Central memory CD4-positive, alpha-beta T cell (primary cell): Measurements from ENCODE around the gene PRSS56.

Source experiments
- DNase-seq: peaks from one replicate; pipeline ENCODE4 v3.0.0; 2022

PRSS56 gene

DNA sequence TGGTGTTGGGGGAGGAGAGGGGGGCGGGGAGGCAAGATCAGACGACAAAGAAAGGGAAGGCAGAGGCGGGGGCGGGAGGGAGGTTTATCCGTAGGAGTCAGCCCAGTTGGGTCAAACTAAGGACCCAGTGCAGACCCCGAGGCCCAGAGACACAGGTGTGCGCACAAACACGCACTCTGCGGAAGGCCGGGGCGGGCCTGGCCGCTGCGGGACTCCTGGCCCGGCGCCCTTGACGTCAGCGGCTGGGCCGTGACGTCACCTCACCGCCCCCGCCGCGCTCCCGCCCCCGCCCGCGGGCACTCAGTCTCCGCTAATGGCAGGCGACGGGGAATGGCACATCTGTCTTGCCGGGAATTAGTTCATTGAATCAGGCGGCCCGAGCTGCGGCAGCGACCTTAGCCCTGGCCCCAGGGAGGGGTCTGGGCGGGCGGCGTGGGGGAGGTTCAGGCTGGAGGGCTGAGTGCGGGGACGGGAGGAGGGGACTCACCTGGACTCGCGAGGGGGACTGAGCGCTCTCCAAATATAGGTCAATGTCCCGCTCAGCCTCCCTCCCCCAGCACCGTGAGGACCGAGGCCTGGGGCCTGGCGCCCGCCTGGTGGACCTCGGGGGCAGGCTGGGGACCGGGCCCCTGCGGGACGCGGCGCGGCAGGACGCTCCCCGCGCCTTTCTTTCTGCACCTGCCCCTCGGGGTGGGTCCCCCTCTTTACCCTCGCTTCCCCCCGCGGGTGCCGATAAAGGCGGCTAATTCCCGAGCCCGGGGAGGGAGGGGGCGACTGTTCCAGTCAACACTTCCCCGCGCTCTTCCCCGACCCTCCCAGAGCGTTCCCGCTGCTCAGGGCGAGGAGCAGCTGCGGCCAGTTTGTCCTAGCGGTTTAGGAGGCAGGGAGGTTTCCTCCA lies 17.0 kb upstream of the PRSS56 start:
- DNase-seq, result peak; percentile 63

DNA sequence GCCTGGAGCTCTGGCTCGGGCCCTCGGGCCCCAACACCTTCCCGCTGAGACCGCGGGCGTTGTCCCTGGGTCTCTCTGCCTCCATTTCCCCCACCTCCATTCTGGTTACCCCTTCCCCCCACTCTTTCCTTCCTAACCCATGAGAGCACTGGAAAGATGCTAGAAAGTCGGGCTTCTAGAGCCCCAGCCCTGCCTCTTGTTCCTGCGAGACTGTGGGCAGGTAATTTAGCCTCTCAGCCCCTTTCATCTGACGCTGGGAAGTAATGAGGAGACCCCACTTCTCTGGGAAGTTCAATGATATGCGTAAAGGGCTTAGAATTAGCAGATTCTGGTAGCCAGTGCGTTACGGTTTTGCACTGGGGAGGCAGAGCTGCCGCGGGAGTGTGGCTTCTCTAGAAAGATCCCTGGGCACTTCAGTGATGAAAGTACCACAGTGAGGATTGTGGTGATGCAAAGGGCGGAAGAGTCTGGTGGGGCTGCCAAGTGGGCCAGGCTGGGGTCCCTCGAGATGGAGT lies 16.3 kb upstream of the PRSS56 start:
- no peak for DNase-seq

DNA sequence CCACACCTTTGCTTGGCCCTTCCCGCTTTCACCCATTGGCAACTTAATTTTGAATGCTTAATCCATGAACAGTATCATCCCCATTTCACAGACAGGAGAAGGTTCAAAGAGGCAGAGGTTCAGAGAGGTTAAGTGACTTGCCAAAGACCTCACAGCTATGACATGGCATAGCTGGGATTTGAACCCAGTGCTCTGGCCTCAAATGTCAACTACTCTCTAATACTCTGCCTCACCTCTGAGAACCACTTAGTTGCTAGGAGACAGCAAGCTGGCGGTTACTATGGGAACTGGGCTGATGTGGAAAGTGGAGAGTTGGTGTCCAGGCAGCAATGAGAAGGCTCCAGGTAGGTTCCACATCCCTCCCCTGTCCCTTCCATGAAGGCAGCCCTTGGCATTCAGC lies 15.8 kb upstream of the PRSS56 start:
- no peak for DNase-seq

DNA sequence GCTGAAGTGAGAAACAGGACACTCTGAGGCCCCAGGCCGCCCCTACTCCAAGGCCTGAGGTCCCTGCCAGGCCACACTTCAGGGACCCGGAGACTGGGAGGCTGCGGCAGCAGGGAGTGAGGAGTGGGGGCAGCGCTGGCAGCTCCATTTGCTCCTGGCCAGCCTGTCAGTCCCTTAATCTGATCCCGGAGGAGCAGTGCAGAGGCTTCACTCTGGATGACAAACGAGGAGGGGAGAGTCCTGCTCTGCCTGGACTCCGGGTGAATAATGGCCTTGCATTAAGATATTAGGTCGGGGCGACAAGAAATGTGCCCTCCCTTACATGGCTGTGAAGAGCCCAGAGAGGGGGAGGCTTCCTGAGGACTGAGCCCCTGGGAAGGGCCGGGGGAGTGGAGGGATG lies 14.3 kb upstream of the PRSS56 start:
- DNase-seq, result no peak

DNA sequence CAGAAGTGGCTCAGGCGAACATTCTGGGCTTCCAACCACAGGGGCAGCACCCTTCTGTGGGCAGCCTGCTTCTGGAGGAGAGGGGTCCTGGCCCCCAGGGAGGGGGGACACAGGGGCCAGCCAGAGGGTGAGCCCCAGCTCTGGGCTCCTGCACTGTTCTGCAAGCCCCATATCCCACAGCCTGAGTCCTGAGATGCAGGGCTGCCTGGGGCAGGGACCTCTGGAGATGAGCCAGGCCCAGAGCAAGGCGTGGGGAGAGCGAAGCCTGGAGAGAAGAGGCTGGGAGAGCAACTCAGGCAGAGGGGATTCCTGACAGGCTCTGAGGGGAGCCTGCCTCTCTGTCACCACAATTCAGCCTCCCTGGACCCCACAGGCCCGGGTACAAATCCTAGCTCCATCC lies 13.5 kb upstream of the PRSS56 start:
- DNase-seq, result no peak

DNA sequence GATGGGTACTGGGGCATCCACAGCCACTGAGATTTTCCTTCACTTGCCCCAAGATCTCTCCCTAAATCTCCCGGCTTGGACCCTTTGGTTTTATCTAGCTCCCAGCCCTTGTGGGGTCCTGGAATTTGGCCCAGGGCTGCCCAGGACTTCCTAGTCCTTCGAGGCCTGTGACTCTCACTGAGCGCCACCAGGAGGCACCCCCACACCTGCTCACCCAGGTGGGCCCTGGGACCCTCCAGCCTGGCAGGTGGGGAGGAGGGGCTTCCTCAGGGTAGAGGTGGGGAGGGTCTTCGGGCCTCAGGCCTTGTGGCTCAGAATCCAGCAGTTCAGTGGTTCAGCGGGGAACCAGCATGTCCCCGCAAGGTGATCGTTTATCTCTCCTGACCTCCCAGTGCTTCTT lies 11.9 kb upstream of the PRSS56 start:
- no peak for DNase-seq

DNA sequence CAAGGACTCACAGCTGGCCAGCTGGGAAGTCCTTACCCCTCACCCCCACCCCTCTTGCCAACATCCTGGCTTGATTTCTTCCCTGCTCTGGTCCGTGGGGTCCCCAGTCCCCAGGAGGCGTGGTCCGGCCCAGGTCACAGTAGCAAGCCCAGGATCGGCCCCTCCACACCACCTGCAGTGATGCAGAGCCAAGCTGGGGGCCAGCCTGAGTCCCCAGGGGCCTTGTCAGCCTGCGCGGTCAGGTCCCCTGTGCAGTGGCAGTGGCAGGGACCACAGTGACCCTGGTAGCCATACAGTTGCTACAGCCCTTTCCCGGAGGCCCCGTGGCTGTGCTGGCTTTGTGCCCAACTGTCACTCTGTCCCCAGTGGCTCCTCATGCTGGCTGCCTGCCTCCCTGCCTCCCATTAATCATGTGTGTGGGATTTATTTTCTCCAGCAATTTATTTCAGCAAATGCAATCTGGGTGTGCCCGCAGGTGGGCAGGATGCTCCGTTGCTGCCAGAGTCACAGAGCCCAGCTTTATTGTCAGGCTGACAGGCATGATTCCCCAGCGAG lies 8.8 kb upstream of the PRSS56 start:
- DNase-seq, result no peak

DNA sequence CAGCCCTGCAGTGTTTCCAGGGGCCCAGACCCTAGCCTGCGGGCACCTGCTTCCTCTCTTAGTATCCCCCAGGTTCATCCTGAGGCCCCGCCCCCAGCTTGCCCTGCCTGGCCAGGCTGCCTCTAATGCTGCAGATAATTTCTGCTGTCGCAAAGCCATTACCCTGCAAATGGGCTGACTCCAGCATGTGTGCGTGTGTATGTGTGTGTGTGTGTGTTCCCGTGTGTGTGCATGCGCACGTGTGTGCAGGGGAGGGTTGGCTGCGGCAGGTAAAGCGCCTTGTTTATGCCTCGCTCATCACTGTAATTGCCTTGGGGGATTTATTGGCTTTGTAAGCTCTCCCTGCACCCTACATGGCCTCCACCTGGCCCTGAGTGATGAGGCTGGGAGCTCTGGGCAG lies 7.6 kb upstream of the PRSS56 start:
- DNase-seq, result no peak

DNA sequence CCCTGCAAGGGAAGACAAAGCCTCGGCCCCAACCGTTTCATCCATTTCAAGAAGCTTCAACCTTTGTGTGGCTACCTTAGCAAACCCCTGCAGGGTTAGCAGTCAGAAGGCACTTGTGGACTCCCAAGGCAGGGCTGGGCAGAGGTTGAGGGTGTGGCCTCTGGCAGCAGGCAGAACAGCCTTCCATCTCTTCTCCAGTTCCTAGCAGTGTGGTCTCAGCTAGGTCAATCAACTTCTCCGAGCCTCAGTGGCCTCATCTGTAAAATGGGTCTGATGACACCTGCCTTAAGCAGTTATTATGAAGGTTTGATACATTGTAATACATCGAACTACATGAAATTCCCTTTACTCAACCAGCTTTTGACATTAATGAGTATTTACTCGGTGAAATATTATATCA lies 6.8 kb upstream of the PRSS56 start:
- DNase-seq, result no peak

DNA sequence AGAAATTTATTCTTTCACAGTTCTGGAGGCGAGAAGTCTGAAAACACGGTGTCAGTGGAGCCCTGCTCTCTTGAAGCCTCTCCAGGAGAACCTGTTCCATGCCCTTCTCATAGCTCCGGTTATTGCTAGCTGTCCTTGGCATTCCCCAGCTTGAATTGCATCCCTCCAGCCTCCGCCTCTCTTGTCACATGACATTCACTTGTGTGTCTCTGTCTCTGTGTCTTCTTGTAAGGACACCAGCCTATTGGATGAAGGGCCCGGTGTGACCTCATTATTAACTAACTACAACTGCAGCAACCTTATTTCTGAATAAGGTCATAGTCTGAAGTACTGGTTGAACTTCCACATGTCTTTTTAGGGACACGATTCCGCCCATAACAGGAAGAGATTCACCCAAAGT lies 4.5 kb upstream of the PRSS56 start:
- DNase-seq, result no peak

DNA sequence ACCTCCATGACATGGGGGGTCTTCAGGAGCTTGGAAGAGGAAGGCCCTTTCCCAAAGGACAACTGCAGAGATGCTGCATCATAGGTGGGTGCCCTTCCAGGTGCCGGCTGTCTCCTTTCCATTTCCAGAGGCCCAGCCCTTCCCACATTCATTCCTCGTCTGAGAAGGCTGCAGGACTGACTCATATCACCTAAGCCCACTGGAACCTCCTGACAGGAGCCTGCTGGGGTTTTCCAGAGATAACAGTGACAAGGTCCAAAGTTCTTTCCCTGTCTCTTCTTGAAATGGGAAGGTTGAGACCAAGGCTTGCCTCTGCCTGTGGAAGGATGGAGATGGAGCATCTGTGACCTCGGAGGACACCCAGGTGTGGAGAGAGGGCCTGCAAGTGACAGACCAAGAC lies 3.6 kb upstream of the PRSS56 start:
- DNase-seq, result no peak

DNA sequence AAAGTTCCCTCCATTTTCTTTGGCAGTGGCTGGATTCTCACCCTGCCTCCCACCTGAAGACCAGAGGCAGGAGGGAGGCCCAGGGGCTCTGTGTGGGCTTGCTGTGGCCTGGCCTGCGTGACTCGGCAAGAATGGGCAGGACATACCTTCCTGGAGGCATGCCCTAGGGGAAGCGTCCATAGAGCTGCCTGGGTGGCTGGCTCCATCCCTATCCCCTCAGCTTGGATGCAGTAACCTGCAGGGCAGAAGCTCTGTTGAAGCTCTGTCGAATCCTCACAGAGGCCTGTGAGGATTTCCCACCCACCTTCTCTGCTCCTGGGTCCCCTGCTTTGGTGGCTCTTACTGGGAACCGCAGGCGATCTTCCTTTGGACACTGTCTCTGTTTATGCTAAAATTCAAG lies 1.3 kb upstream of the PRSS56 start:
- no peak for DNase-seq

DNA sequence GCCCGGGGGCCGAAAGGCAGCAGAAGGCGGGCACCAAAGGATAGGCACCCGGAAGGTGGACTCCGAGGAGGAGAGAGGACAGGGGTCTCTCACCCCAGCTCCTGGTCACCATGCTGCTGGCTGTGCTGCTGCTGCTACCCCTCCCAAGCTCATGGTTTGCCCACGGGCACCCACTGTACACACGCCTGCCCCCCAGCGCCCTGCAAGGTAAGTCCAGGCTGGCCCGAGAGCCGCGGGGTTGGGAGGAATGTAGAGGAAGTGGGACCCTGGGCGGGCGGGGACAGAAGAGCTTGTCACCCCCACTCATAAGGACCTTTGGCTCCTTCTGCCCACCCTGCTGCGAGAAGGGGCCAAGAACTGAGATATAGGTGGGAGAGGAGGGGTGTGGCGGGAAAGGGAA lies 301 bp downstream of the PRSS56 start:
- DNase-seq, result no peak

DNA sequence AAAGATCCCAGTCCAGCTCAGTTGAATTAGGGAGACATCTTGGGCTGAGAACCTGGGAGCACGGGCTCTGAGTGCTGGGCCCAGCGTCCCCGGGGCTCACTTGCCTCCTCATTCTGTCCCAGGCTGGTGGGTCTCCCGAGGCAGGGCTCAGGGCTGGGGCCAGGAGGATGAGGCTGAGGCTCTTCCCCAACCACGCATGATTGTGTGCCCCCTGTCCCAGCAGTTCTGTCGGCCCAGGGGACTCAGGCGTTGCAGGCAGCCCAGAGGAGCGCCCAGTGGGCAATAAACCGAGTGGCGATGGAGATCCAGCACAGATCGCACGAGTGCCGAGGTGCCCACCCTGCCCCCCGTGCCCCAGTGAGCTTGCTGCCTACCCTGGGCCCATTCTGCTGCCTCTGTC lies 910 bp downstream of the PRSS56 start:
- no peak for DNase-seq

DNA sequence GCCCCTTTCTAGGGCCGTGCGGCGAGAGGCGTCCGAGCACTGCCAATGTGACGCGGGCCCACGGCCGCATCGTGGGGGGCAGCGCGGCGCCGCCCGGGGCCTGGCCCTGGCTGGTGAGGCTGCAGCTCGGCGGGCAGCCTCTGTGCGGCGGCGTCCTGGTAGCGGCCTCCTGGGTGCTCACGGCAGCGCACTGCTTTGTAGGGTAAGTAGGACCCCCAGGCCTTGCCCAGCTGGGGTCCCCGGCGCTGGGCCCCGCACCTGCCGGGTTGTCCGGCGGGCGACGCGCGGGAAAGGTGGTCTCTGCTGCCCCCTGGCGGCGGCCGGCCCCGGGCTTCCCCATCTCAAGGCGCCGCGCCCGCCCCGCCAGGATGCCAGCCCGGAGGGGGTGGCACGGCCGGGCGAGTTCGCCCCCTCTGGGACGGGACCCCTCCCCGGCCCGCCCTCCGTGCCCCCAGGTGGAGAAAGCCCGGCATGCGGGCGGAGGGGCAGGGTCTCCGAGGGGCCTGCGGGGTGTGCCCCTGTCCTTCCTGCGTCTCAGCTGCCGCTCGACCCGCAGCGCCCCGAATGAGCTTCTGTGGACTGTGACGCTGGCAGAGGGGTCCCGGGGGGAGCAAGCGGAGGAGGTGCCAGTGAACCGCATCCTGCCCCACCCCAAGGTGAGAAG lies 1.9 kb downstream of the PRSS56 start:
- DNase-seq, result peak; percentile 36

DNA sequence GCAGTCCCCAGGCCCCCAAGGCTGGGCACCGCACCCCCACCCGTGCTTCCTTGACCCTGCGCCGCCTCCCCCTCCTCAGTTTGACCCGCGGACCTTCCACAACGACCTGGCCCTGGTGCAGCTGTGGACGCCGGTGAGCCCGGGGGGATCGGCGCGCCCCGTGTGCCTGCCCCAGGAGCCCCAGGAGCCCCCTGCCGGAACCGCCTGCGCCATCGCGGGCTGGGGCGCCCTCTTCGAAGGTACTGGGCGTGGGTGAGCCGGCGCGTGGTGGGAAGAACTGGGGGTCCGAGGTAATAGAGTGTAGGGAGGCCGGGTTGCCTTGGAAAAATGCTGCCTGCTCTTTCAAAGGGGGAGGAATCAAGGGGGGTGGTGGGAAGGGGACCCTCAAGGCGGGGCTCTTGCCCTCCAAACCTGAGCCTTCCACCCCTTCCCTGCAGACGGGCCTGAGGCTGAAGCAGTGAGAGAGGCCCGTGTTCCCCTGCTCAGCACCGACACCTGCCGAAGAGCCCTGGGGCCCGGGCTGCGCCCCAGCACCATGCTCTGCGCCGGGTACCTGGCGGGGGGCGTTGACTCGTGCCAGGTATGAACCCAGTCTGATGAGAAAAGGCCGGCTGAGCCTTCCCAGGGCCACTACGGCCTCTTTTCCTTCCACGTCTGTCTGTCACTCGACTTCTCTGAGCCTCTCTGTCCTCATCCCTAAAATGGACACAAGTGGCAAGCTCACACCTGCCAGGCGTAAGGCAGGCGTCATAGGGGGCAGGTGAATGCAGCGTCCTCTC lies 2.6 kb downstream of the PRSS56 start:
- DNase-seq, result no peak

DNA sequence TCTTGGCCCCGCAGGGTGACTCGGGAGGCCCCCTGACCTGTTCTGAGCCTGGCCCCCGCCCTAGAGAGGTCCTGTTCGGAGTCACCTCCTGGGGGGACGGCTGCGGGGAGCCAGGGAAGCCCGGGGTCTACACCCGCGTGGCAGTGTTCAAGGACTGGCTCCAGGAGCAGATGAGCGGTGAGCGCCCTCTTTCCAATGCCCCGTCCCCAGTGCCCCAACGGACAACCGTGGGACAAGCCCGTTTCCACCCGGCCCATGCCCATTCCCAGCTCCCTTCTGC lies 3.2 kb downstream of the PRSS56 start:
- no peak for DNase-seq

DNA sequence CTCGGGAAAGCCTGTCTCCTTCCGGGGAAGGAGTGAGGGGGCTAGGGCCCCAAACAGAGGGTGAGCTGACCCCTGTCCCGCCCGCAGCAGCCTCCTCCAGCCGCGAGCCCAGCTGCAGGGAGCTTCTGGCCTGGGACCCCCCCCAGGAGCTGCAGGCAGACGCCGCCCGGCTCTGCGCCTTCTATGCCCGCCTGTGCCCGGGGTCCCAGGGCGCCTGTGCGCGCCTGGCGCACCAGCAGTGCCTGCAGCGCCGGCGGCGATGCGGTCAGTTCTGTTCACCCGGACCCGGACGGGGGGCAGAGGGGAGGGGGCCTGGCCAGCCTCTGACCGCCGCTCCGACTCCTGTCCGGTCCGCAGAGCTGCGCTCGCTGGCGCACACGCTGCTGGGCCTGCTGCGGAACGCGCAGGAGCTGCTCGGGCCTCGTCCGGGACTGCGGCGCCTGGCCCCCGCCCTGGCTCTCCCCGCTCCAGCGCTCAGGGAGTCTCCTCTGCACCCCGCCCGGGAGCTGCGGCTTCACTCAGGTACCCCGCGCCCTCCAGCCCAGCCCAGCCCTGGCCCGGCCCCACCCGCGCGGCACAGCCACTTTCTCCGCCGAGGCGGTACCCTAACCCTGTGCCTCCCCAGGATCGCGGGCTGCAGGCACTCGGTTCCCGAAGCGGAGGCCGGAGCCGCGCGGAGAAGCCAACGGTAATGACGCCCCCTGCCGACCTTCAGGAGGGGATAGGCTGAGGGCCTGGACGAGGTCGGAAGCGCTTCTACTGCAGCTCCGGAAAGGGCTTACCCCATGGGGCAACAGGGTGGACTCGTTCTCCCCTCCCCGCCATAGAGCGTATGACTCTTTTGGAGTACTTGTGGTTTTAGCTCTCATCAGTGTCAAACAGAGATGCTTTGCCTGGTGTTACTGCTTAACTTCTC lies 3.8 kb downstream of the PRSS56 start:
- DNase-seq, result no peak

DNA sequence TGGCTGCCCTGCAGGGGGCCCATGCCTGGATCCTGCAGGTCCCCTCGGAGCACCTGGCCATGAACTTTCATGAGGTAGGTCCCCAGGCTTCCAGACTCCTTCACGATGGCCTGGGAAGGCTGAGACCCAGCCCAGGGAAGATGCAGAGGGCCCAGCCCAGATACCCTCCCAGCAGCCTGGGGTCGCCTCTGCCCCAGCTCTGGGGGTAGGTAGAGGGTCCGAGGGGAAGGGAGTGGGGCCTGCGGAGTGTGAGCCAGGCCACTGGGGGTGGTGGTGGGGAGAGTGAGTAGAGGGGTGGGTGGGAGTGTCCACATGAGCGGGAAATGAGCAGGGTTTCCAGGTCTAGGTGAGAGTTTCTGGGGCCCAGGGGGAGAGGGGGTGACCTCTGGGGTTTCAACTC lies 4.6 kb downstream of the PRSS56 start:
- DNase-seq, result no peak

DNA sequence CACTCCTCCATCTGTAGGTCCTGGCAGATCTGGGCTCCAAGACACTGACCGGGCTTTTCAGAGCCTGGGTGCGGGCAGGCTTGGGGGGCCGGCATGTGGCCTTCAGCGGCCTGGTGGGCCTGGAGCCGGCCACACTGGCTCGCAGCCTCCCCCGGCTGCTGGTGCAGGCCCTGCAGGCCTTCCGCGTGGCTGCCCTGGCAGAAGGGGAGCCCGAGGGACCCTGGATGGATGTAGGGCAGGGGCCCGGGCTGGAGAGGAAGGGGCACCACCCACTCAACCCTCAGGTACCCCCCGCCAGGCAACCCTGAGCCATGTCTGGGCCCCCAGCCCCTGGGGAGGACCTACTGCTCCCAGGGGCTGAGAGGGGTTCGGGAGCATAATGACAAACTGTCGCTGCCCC lies 5.0 kb downstream of the PRSS56 start:
- DNase-seq, result no peak

DNA sequence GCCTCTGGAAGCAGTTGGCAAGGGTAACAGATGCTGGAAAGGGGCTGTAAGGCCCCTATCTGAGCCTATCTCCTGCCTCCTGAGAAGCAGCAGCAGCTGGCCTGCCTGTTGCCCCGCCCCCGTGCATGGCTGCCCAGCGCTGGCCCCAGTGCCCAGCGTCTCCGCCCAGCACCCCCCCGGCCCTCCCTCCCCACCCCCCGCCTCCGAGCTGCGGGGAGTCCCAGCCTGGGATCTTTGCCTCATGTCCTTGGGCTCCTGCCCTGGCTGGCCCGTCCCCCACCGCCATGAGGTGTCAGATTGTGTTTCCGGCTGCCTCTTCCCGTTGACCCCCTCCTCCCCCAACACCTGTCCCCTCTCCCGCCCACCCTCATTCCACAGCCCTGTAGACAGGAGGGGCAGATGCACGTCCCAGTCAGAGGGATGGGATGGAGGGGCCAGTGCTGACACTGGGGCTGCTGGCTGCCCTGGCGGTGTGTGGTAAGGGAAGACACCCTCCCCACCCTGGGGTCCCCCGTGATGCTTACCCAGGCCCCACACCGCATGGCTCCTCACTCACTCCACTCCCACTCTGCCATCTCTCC lies 5.7 kb downstream of the PRSS56 start, which contains the start of gene CHRND:
CHRND (plus strand) TSS at position 370 of the 581 bp plus-strand sequence; CDS start at position 426, 56 bp downstream.
- DNase-seq, result no peak
